Measurements from ENCODE around the gene UBE2E1. TPM values are rescaled to one million over a fixed set of nuclear protein-coding genes. Genes with fewer than 3 reads are reported as not detected.

The UBE2E1 gene
- total RNA-seq, 1 donor from 2014 or later: 124 TPM

DNA sequence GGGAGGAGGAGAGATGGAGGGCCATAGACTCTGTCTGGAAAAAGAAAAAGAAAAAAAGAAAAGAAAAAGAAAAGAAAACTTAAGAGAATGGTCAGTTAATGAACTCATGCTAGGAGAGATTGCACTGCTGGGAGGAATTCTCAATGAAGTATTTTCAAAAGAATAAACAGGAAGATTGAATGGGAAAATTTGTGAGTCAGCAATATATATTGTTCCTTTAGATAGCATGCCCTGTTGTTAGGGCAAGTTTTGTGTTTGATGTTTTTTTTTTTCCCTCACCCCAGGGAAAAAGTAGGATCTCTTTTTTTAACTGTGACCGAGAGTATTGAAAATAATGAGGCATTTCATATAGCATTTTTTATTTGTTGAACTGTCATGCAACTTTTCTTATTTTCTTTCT is 131.5 kb downstream of the UBE2E1 start:
- Histone ChIP-seq H3K9me3 (no peaks in the 10 kb centered on the region), H3K36me3 (no peaks in the 10 kb centered on the region), H3K4me1 (no peaks in the 10 kb centered on the region), H3K27ac (no peak overlapping the region), H3K27me3 (no peaks in the 10 kb centered on the region), H3K4me3 (no peak overlapping the region)
- intact Hi-C loops (cut with DNase I): no loop called here
- no peak for DNase-seq (ENCODE audit: extremely low spot score in 2 of 2)
- TF ChIP-seq, protein P1, sequence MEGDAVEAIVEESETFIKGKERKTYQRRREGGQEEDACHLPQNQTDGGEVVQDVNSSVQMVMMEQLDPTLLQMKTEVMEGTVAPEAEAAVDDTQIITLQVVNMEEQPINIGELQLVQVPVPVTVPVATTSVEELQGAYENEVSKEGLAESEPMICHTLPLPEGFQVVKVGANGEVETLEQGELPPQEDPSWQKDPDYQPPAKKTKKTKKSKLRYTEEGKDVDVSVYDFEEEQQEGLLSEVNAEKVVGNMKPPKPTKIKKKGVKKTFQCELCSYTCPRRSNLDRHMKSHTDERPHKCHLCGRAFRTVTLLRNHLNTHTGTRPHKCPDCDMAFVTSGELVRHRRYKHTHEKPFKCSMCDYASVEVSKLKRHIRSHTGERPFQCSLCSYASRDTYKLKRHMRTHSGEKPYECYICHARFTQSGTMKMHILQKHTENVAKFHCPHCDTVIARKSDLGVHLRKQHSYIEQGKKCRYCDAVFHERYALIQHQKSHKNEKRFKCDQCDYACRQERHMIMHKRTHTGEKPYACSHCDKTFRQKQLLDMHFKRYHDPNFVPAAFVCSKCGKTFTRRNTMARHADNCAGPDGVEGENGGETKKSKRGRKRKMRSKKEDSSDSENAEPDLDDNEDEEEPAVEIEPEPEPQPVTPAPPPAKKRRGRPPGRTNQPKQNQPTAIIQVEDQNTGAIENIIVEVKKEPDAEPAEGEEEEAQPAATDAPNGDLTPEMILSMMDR (IDR thresholded peaks at IDR 0.05): no peak
- TF ChIP-seq POLR2AphosphoS5 (IDR thresholded peaks at IDR 0.05; ENCODE audit: insufficient read depth in 1 of 2, low read depth in 1 of 2): no peak
- TF ChIP-seq POLR2A (IDR thresholded peaks at IDR 0.05): no peak

DNA sequence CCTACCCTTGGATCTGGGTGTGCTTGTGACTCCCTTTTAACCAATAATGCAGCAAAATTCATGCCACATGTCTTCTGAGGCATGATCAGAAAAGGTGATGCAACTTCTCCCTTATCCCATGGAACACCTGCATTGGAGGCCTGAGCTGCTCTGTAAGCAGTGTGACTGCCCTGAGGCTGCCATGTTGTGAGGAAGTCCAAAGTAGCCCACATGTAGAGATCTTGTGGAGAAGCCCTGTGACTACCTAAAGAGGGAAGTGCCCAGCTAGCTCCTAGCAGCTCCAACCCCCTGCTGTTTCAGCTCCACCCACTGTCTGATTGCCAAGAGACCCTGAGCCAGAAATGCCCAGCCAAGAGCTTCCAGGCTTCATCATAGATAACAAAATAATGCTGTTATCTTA is 132.9 kb downstream of the UBE2E1 start:
- Histone ChIP-seq H3K4me1 (no peaks in the 10 kb centered on the region), H3K27me3 (no peaks in the 10 kb centered on the region), H3K9me3 (no peaks in the 10 kb centered on the region), H3K36me3 (no peaks in the 10 kb centered on the region), H3K4me3 (no peak overlapping the region), H3K27ac (no peak overlapping the region)
- TF ChIP-seq POLR2A (IDR thresholded peaks at IDR 0.05) (no peak), POLR2AphosphoS5 (IDR thresholded peaks at IDR 0.05; ENCODE audit: insufficient read depth in 1 of 2, low read depth in 1 of 2) (no peak)
- TF ChIP-seq, protein P1 (IDR thresholded peaks at IDR 0.05): no peak
- intact Hi-C loops (cut with DNase I): no loop called here
- DNase-seq (ENCODE audit: extremely low spot score in 2 of 2): no peak

DNA sequence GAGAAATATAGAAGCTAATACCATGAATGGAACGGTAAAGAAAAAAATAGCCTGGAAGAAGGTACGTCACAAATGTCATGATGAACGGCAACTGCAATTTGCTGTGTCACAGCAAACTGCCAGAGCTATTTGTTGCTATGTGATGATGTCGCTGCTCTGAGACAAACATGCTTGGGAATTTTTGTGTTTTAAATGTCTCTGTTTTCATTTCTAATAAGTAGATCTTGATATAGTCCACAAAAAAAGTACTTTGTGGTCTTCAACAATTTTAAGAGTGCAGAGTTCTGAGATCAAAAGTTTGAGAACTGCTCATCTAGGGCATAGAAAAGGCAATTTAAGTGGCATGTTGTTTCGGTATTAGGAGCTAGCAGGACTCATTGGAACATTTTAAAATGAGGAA is 135.0 kb downstream of the UBE2E1 start:
- H3K4me3 ChIP-seq: no peak overlapping the region
- no peak for TF ChIP-seq POLR2A (IDR thresholded peaks at IDR 0.05)
- TF ChIP-seq, protein P1 (IDR thresholded peaks at IDR 0.05): no peak
- no peak for TF ChIP-seq POLR2AphosphoS5 (IDR thresholded peaks at IDR 0.05; ENCODE audit: insufficient read depth in 1 of 2, low read depth in 1 of 2)
- DNase-seq (ENCODE audit: extremely low spot score in 2 of 2): no peak
- no peaks in the 10 kb centered on the region for H3K27me3 ChIP-seq
- no peaks in the 10 kb centered on the region for H3K9me3 ChIP-seq
- no peak overlapping the region for H3K27ac ChIP-seq
- no peaks in the 10 kb centered on the region for H3K36me3 ChIP-seq
- peaks cover 7% of the 10 kb centered on the region for H3K4me1 ChIP-seq
- intact Hi-C loops (cut with DNase I): no loop called here

Other genes starting within 250 kb of the UBE2E1 start
- gene NKIRAS1, start 111.0 kb downstream of the UBE2E1 start, total RNA-seq: 9.1 TPM
- 2,641 TPM for gene RPL15, start 111.2 kb downstream of the UBE2E1 start, total RNA-seq
- 19.4 TPM for gene NR1D2, start 139.3 kb downstream of the UBE2E1 start, total RNA-seq